ENCODE data around the gene ZCCHC10.

DNA sequence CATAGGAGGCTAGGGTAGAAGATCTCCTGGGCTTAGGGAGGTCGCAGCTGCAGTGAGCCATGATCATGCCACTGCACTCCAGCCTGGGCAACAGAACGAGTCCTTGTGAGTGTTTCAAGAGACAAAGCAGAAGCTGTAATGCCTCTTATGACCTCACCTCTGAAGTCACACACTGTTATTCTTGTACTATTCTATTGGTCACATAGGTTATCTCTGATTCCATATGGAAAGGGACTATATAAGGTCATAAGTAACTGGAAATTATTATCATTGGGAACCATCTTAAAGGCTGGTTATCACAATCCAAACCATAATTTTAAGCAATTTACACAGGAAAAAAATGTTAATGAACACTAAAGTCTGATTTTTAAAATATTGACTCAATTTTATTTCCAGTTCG is 45.1 kb downstream of the ZCCHC10 start:
- no peak for TF ChIP-seq CTCF (IDR thresholded peaks at IDR 0.05; ENCODE audit: low read length)
- no peak for TF ChIP-seq EZH2 (optimal IDR thresholded peaks at IDR 0.05; ENCODE audit: low read depth, low read length)
- no peak for TF ChIP-seq EZH2phosphoT487 (IDR thresholded peaks at IDR 0.05; ENCODE audit: low read length)

Data from MM.1S (cell line).